OCI-LY7 (cell line): ENCODE measurements around the gene DLX4. TPM values are rescaled to one million over a fixed set of nuclear protein-coding genes. Genes with fewer than 3 reads are reported as not detected.

ENCODE experiments used
- BruUV-seq: library from RNA; stranded (reverse); fragments of 400-500 nt; replicated peaks from 2 replicates; lab custom pipeline; 2021; lab: Mats Ljungman, UMichigan
- CTCF ChIA-PET: fragments of 300-600 bp; sonication (Branson Sonifier 250); formaldehyde crosslinking; loops from one replicate; lab custom pipeline; 2022; ENCODE audit warnings: antibody characterized with exemption; ENCODE audit not compliant: unreplicated experiment; lab: Charles Lee
- POLR2A ChIA-PET: fragments of 300-600 bp; sonication (Branson Sonifier 250); formaldehyde crosslinking; loops from one replicate; lab custom pipeline; 2022; ENCODE audit warnings: antibody characterized with exemption; lab: Charles Lee
- DNase-seq: peaks from one replicate; pipeline ENCODE4 v3.0.0-alpha.2; 2015; ENCODE audit warnings: low spot score
- H2AFZ ChIP-seq: fragments of 200-600 bp; sonication (generic), shearing (Covaris generic); 2 replicates; pipeline ENCODE4 v1.6.1; 2014; ENCODE audit warnings: mild to moderate bottlenecking, antibody characterized with exemption, low read length, moderate library complexity
- H3K27ac ChIP-seq: fragments of 200-600 bp; sonication (generic); 2 replicates; pipeline ENCODE4 v1.5.1; 2014; ENCODE audit warnings: mixed run types, low read depth, mild to moderate bottlenecking, moderate library complexity, low read length, inconsistent platforms; ENCODE audit not compliant: poor library complexity, severe bottlenecking
- H3K36me3 ChIP-seq: fragments of 200-600 bp; sonication (generic); 2 replicates; pipeline ENCODE4 v1.6.1; 2014; ENCODE audit warnings: mild to moderate bottlenecking, antibody characterized with exemption, low read length, moderate library complexity, mixed read lengths; ENCODE audit not compliant: insufficient read depth
- H3K4me1 ChIP-seq: fragments of 200-600 bp; sonication (generic); 2 replicates; pipeline ENCODE4 v1.5.1; 2014; ENCODE audit warnings: mild to moderate bottlenecking, low read length; ENCODE audit not compliant: insufficient read depth, poor library complexity, severe bottlenecking
- H3K4me2 ChIP-seq: fragments of 200-600 bp; sonication (generic); 2 replicates; pipeline ENCODE4 v1.6.1; 2014; ENCODE audit warnings: mild to moderate bottlenecking, low read length
- H3K4me3 ChIP-seq: fragments of 200-600 bp; sonication (generic); 2 replicates; pipeline ENCODE4 v1.5.1; 2014; ENCODE audit warnings: mild to moderate bottlenecking, low read depth, low read length; ENCODE audit not compliant: poor library complexity, severe bottlenecking
- H3K79me2 ChIP-seq: fragments of 200-600 bp; sonication (generic); 2 replicates; pipeline ENCODE4 v1.6.1; 2016; ENCODE audit warnings: low read depth, mild to moderate bottlenecking, low read length, moderate library complexity, mixed read lengths; ENCODE audit not compliant: insufficient read depth
- H3K9me2 ChIP-seq: fragments of 200-600 bp; sonication (generic); 2 replicates; pipeline ENCODE4 v1.6.1; 2016; ENCODE audit warnings: mild to moderate bottlenecking, low read length, mixed read lengths; ENCODE audit not compliant: insufficient read depth
- H3K9me3 ChIP-seq: fragments of 200-600 bp; sonication (generic); 2 replicates; pipeline ENCODE4 v1.6.1; 2014; ENCODE audit warnings: mild to moderate bottlenecking, mixed run types, low read length, mixed read lengths
- H4K20me1 ChIP-seq: fragments of 200-600 bp; sonication (generic); 2 replicates; pipeline ENCODE4 v1.6.1; 2014; ENCODE audit warnings: mild to moderate bottlenecking, antibody characterized with exemption, low read length, moderate library complexity, mixed read lengths; ENCODE audit not compliant: insufficient read depth
- CTCF ChIP-seq: fragments of 200-600 bp; sonication (generic); conservative IDR thresholded peaks from 2 replicates; pipeline ENCODE4 v1.5.1; 2014; ENCODE audit warnings: mild to moderate bottlenecking, antibody characterized with exemption, low read length, moderate library complexity, mixed read lengths
- EZH2phosphoT487 ChIP-seq: fragments of 200-600 bp; sonication (generic); IDR thresholded peaks from 2 replicates; pipeline ENCODE4 v1.6.1; 2018; ENCODE audit warnings: low read depth, borderline replicate concordance, mild to moderate bottlenecking, mixed run types, antibody characterized with exemption, low read length, moderate library complexity, mixed read lengths
- intact Hi-C: fragments of 100-400 bp; cut with micrococcal nuclease; formaldehyde crosslinking; loops from one replicate; pipeline ENCODE4 v1.10.0; 2022; ENCODE audit not compliant: unreplicated experiment
- total RNA-seq, 2 experiments: library from RNA; depleted of rRNA in 1 of 2; stranded (reverse); fragments of >200 nt in 1 of 2; shearing (Covaris generic) in 1 of 2; gene quantifications; 2 replicates each; pipeline ENCODE4 v1.2.3, GENCODE V29; 2014 to 2022

The DLX4 gene
- total RNA-seq, 2 experiments from 2014 or later: 0.27 to 0.47 TPM

- TF ChIP-seq CTCF: no peak
- TF ChIP-seq EZH2phosphoT487: no peak
- intact Hi-C loops: no loop called here
- no peaks in the 10 kb centered on the region for H4K20me1 ChIP-seq
- H3K4me2 ChIP-seq: no peak overlapping the region
- no peak overlapping the region for H2AFZ ChIP-seq
- no peak overlapping the region for H3K4me3 ChIP-seq
- H3K9me3 ChIP-seq: no peaks in the 10 kb centered on the region
- POLR2A ChIA-PET: no interaction called here
- CTCF ChIA-PET: no interaction called here
- H3K9me2 ChIP-seq: no peaks in the 10 kb centered on the region
- H3K79me2 ChIP-seq: no peaks in the 10 kb centered on the region
- no peaks in the 10 kb centered on the region for H3K36me3 ChIP-seq
- H3K4me1 ChIP-seq: no peaks in the 10 kb centered on the region
- H3K27ac ChIP-seq: no peak overlapping the region
- no TSS peak for BruUV-seq
- DNase-seq: no peak
Measured at GRCh38 chr17:49932138-49932723, 36.8 kb upstream of the DLX4 start.

GRCh38 chr17:49932901-49933300 lies 36.1 kb upstream of the DLX4 start:
- no TSS peak for BruUV-seq

More at GRCh38 chr17:49932901-49933300, 36.1 kb upstream of the DLX4 start:
- Histone ChIP-seq H3K4me2 (no peak overlapping the region), H3K4me1 (no peaks in the 10 kb centered on the region), H3K79me2 (no peaks in the 10 kb centered on the region), H3K9me2 (no peaks in the 10 kb centered on the region), H3K4me3 (no peak overlapping the region), H3K36me3 (no peaks in the 10 kb centered on the region), H4K20me1 (no peaks in the 10 kb centered on the region), H3K9me3 (no peaks in the 10 kb centered on the region), H2AFZ (no peak overlapping the region), H3K27ac (no peak overlapping the region)
- ChIA-PET POLR2A (no interaction called here), CTCF (no interaction called here)
- no peak for TF ChIP-seq EZH2phosphoT487
- TF ChIP-seq CTCF: no peak
- no peak for DNase-seq
- intact Hi-C loops: no loop called here
